Testis (tissue), 2 donors: Measurements from ENCODE around the gene KCTD15.

Experiments
- POLR2A ChIP-seq: fragments of 450-650 bp; IDR thresholded peaks from one replicate; pipeline ENCODE4 v1.6.1; 2017; ENCODE audit warnings: antibody characterized with exemption, mild to moderate bottlenecking, moderate library complexity
- TF ChIP-seq, protein P1 (sequence below), 3 experiments: fragments of 450-650 bp in 2 of 3; fragments of 200-600 bp in 1 of 3; sonication (generic) in 1 of 3; IDR thresholded peaks; one replicate each; pipeline ENCODE4 v1.5.1; 2016 to 2019; ENCODE audit warnings: antibody characterized with exemption in 3 of 3, mild to moderate bottlenecking in 2 of 3, moderate library complexity in 1 of 3

DNA sequence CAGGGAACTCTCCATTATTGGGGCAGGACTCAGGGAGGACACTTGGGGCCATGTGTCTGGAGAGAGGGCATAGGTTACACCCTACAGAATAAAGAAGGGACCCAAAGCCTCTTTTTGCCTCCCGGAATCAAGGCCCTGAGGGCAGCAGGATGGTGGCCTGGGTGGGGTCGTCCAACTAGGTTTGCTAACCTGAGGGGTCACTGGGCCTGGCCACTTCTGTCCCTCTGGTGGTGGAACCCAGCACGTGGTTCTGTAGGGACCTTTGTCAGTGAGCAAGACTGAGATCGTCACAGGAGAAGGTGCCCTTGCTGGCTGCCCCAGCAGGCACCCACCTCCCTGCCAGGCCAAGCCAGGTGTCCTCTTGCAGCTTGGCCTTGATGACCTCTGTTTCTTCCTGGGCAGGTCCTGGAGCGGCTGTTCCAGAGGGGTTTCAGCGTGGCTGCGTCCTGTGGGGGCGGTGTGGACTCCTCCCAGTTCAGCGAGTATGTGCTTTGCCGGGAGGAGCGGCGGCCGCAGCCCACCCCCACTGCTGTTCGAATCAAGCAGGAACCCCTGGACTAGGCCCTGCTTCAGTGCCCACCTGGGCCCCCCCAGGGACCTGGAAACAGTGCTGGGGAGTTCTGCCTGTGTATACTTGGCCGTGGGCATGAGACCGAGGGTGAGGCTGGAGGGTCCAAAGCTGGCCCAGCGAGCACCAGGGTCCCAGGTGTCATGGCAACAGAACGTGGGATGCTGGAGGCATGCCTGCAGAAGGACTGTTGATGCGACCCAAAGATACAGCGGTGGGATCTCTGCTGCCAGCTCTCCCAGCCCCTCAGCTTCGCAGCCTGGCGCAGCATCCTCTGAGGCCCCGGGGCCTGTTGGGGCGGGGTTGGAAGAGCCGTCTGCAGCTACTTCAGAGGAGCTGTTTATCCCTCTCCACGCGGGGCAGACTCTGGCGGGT, 16.0 kb downstream of the KCTD15 start:
- TF ChIP-seq, protein P1, sequence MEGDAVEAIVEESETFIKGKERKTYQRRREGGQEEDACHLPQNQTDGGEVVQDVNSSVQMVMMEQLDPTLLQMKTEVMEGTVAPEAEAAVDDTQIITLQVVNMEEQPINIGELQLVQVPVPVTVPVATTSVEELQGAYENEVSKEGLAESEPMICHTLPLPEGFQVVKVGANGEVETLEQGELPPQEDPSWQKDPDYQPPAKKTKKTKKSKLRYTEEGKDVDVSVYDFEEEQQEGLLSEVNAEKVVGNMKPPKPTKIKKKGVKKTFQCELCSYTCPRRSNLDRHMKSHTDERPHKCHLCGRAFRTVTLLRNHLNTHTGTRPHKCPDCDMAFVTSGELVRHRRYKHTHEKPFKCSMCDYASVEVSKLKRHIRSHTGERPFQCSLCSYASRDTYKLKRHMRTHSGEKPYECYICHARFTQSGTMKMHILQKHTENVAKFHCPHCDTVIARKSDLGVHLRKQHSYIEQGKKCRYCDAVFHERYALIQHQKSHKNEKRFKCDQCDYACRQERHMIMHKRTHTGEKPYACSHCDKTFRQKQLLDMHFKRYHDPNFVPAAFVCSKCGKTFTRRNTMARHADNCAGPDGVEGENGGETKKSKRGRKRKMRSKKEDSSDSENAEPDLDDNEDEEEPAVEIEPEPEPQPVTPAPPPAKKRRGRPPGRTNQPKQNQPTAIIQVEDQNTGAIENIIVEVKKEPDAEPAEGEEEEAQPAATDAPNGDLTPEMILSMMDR (IDR thresholded peaks at IDR 0.05): no peak
- TF ChIP-seq POLR2A: no peak
